GM12891 (cell line): ENCODE data around the gene QSER1.

ENCODE experiments used
- PAX5 ChIP-seq: IDR thresholded peaks from 2 replicates; pipeline ENCODE4 v1.6.1; 2011; ENCODE audit warnings: low read length, moderate library complexity, mild to moderate bottlenecking; ENCODE audit not compliant: insufficient read depth, severe bottlenecking
- POLR2A ChIP-seq: IDR thresholded peaks from 2 replicates; pipeline ENCODE4 v1.6.1; 2011; ENCODE audit warnings: low read depth, low read length, control low read depth
- POLR2AphosphoS5 ChIP-seq: IDR thresholded peaks from 2 replicates; pipeline ENCODE4 v1.6.1; 2011; ENCODE audit warnings: low read depth, low read length, control low read depth
- POU2F2 ChIP-seq: IDR thresholded peaks from 2 replicates; pipeline ENCODE4 v1.6.1; 2011; ENCODE audit warnings: low read depth, mild to moderate bottlenecking, control low read depth, low read length, moderate library complexity
- SPI1 ChIP-seq: IDR thresholded peaks from 2 replicates; pipeline ENCODE4 v1.6.1; 2011; ENCODE audit warnings: low read depth, low read length, control low read depth
- TAF1 ChIP-seq: IDR thresholded peaks from 2 replicates; pipeline ENCODE4 v1.6.1; 2011; ENCODE audit warnings: low read depth, low read length, control low read depth

- no peak for TF ChIP-seq POLR2A
- no peak for TF ChIP-seq POLR2AphosphoS5
- no peak for TF ChIP-seq TAF1
- no peak for TF ChIP-seq PAX5
- no peak for TF ChIP-seq SPI1
- TF ChIP-seq POU2F2, result no peak
These were observed 1.6 kb upstream of the QSER1 start for GRCh38 chr11:32890843-32891656.
